K562 (cell line): ENCODE data around the gene OSBPL10. TPM values are rescaled to one million over a fixed set of nuclear protein-coding genes. Genes with fewer than 3 reads are reported as not detected.

Experiments used
- ATAC-seq: fragments of 200-7000 bp; cut with Tn5 transposase; 3 replicates; pipeline ENCODE4 v1.9.1; 2020; ENCODE audit warnings: moderate library complexity
- BruUV-seq: library from RNA; stranded (reverse); fragments of 400-500 nt; replicated peaks from 2 replicates; lab custom pipeline; 2021; lab: Mats Ljungman, UMichigan
- CTCF ChIA-PET: fragments of 300-600 bp; formaldehyde crosslinking; extraction: SDS; loops from one replicate; lab custom pipeline; 2021; ENCODE audit warnings: low intra/inter-chr PET ratio; lab: Yijun Ruan, JAX
- POLR2A ChIA-PET: fragments of 300-600, 350-650 bp; sonication (Branson Sonifier 250); formaldehyde crosslinking; extraction: SDS; loops from one replicate; lab custom pipeline; 2021; ENCODE audit warnings: antibody characterized with exemption, inconsistent platforms; lab: Yijun Ruan, JAX
- DNase-seq, 4 experiments: peaks; one replicate each; pipeline versions ENCODE4 v3.0.0 to v3.0.0-alpha.2; 2011 to 2018; ENCODE audit warnings: low spot score in 3 of 4, mixed read lengths in 3 of 4; ENCODE audit errors: extremely low read depth in 1 of 4
- FAIRE-seq: peaks from 2 replicates; lab custom pipeline; 2011; peaks lifted over from hg19 to GRCh38; lab: Jason Lieb, UNC
- H2AFZ ChIP-seq: 2 replicates; pipeline ENCODE4 v1.6.0; 2011; ENCODE audit warnings: low read depth, low read length, control low read depth, inconsistent platforms
- H3K27ac ChIP-seq: fragments of 200-600 bp; 3 replicates; pipeline ENCODE4 v1.8.0; 2011; ENCODE audit warnings: low read depth, mild to moderate bottlenecking, control low read depth, inconsistent platforms, low read length, moderate library complexity, mixed read lengths; ENCODE audit errors: extremely low read depth
- H3K27me3 ChIP-seq, 2 experiments: fragments of 300-600 bp in 1 of 2; 2 replicates in 1 of 2; 3 replicates in 1 of 2; pipeline versions ENCODE4 v1.6.0 to v1.8.0; 2011; ENCODE audit warnings: inconsistent platforms in 2 of 2, low read length in 2 of 2, mild to moderate bottlenecking in 1 of 2, mixed read lengths in 1 of 2, moderate library complexity in 1 of 2; ENCODE audit not compliant: control insufficient read depth in 2 of 2, insufficient read depth in 2 of 2
- H3K36me3 ChIP-seq: fragments of 300-600 bp; 3 replicates; pipeline ENCODE4 v1.8.0; 2011; ENCODE audit warnings: mild to moderate bottlenecking, low read length, inconsistent platforms; ENCODE audit not compliant: control insufficient read depth, insufficient read depth
- H3K4me1 ChIP-seq, 2 experiments: fragments of 200-600 bp in 1 of 2; replicated peaks in 1 of 2; 2 replicates in 1 of 2; 3 replicates in 1 of 2; pipeline versions ENCODE4 v1.5.1 to v1.8.0; 2011; ENCODE audit warnings: inconsistent platforms in 2 of 2, low read length in 2 of 2, mild to moderate bottlenecking in 1 of 2, mixed read lengths in 1 of 2, moderate library complexity in 1 of 2; ENCODE audit not compliant: control insufficient read depth in 2 of 2, insufficient read depth in 2 of 2
- H3K4me2 ChIP-seq: 2 replicates; pipeline ENCODE4 v1.6.1; 2011; ENCODE audit warnings: low read length, control low read depth, inconsistent platforms, mixed read lengths; ENCODE audit not compliant: insufficient read depth
- H3K4me3 ChIP-seq: fragments of 200-600 bp; sonication (generic), shearing (Covaris generic); 2 replicates; pipeline ENCODE4 v1.5.1; 2016; ENCODE audit warnings: control low read depth, inconsistent platforms
- H3K79me2 ChIP-seq: fragments of 200-600 bp; 3 replicates; pipeline ENCODE4 v1.8.0; 2011; ENCODE audit warnings: low read length, inconsistent platforms; ENCODE audit not compliant: control insufficient read depth, insufficient read depth
- H3K9ac ChIP-seq, 2 experiments: 2 replicates each; pipeline versions ENCODE4 v1.6.0 to v1.6.1; 2011; ENCODE audit warnings: low read depth in 2 of 2, low read length in 2 of 2, control low read depth in 1 of 2, inconsistent platforms in 1 of 2, mild to moderate bottlenecking in 1 of 2, mixed read lengths in 1 of 2; ENCODE audit not compliant: insufficient read depth in 1 of 2
- H3K9me1 ChIP-seq: one replicate; pipeline ENCODE4 v1.6.0; 2011; ENCODE audit warnings: inconsistent platforms, mild to moderate bottlenecking, low read length, moderate library complexity; ENCODE audit not compliant: control insufficient read depth, insufficient read depth
- H3K9me3 ChIP-seq: replicated peaks from 2 replicates; pipeline ENCODE4 v1.5.1; 2011; ENCODE audit warnings: low read depth, low read length, inconsistent platforms; ENCODE audit not compliant: control insufficient read depth, insufficient read depth
- H4K20me1 ChIP-seq: replicated peaks from 2 replicates; pipeline ENCODE4 v1.6.1; 2011; ENCODE audit warnings: low read length, inconsistent platforms, mixed read lengths; ENCODE audit not compliant: control insufficient read depth, insufficient read depth
- CCNT2 ChIP-seq: IDR thresholded peaks from 2 replicates; pipeline ENCODE4 v1.6.1; 2011; ENCODE audit warnings: borderline replicate concordance, low read depth, mild to moderate bottlenecking, moderate library complexity, mixed read lengths, low read length; ENCODE audit not compliant: insufficient read length; ENCODE audit errors: extremely low read depth
- E4F1 ChIP-seq: fragments of 250-450 bp; sonication (Bioruptor Pico); IDR thresholded peaks from 2 replicates; pipeline ENCODE4 v1.5.0; 2021; ENCODE audit warnings: mild to moderate bottlenecking, borderline replicate concordance
- KLF16 ChIP-seq: IDR thresholded peaks from 2 replicates; pipeline ENCODE4 v1.6.1; 2016; ENCODE audit warnings: antibody characterized with exemption
- MGA ChIP-seq: fragments of 450-650 bp; IDR thresholded peaks from 2 replicates; pipeline ENCODE4 v1.6.1; 2016; ENCODE audit warnings: mild to moderate bottlenecking, moderate library complexity
- NRF1 ChIP-seq, 2 experiments: fragments of 450-650 bp; IDR thresholded peaks in 1 of 2; conservative IDR thresholded peaks in 1 of 2; 2 replicates each; pipeline ENCODE4 v1.6.1; 2014; ENCODE audit warnings: mild to moderate bottlenecking in 2 of 2
- ZBTB8A ChIP-seq: fragments of 450-650 bp; IDR thresholded peaks from 2 replicates; pipeline ENCODE4 v1.6.1; 2018; ENCODE audit warnings: mild to moderate bottlenecking, moderate library complexity; ENCODE audit not compliant: partially characterized antibody
- ZNF77 ChIP-seq: fragments of 250-450 bp; sonication (Bioruptor Pico); IDR thresholded peaks from 2 replicates; pipeline ENCODE4 v1.5.0; 2020
- WGBS: fragments of 100-300 bp; shearing (Covaris generic); methylation state at CpG from one replicate; pipeline ENCODE4 v1.1.6; 2016; ENCODE audit warnings: low coverage, mixed read lengths; ENCODE audit not compliant: insufficient coverage; ENCODE audit errors: missing lambda C conversion rate; 5-methylcytosine and 5-hydroxymethylcytosine counted together
- in situ Hi-C: fragments of 300-500 bp; cut with MboI; formaldehyde crosslinking; loops from 4 replicates; pipeline ENCODE4 v1.15.0; 2018; ENCODE audit warnings: inconsistent platforms, mixed read lengths
- intact Hi-C: fragments of 100-400 bp; cut with micrococcal nuclease; formaldehyde crosslinking; loops from 2 replicates; pipeline ENCODE4 v1.14.2; 2022
- polyA plus RNA-seq, 8 experiments: library from polyadenylated mRNA; depleted of rRNA in 4 of 8; stranded (reverse) in 5 of 8; unstranded in 3 of 8; fragments of >200 nt; fragmentation: Nextera tagmentation in 2 of 8; fragmentation: Illumina TruSeq in 1 of 8; extraction: Ambion mirVana in 2 of 8; extraction: Trizol in 1 of 8; gene quantifications; 2 replicates each; pipeline versions ENCODE4 v1.2.1 to v1.2.3, GENCODE V29; 2011 to 2014; ENCODE audit warnings: inconsistent platforms in 1 of 8, missing spikeins in 1 of 8
- total RNA-seq, 7 experiments: library from RNA; depleted of rRNA in 6 of 7; stranded (reverse); fragments of >200 nt in 6 of 7; fragmentation: Illumina TruSeq in 2 of 7; extraction: Trizol in 2 of 7; gene quantifications; 2 replicates each; pipeline versions ENCODE4 v1.2.1 to v1.2.3, GENCODE V29; 2011 to 2021; ENCODE audit warnings: low replicate concordance in 1 of 7

The OSBPL10 gene
- total and polyA plus RNA-seq, 9 of the 15 experiments (the other 6 are each of a cell fraction or from before 2014, with no cell fraction given), result 0.03 to 0.19 (median 0.14) TPM; not detected in 2

- no peak overlapping the region for H3K4me3 ChIP-seq
- no peaks in the 10 kb centered on the region for H3K9me1 ChIP-seq
- intact Hi-C loops, result no loop called here
- in situ Hi-C loops, result no loop called here
- no peak for ATAC-seq
- H3K9ac ChIP-seq, result no peak overlapping the region
- no TSS peak for BruUV-seq
- POLR2A ChIA-PET, result no interaction called here
- H3K4me1 ChIP-seq, result no peaks in the 10 kb centered on the region
- no peaks in the 10 kb centered on the region for H3K79me2 ChIP-seq
- CTCF ChIA-PET, result interaction anchor here (0.6 kb wide), 1 partner anchor 189 kb away, joined by 3 read pairs; no protein-coding TSS in a partner anchor
- DNase-seq, result no peak
- H2AFZ ChIP-seq, result no peak overlapping the region
- FAIRE-seq, result no peak
- H3K36me3 ChIP-seq, result no peaks in the 10 kb centered on the region
- WGBS, result 0% methylated on average over 2 of the region's 2 CpGs
- H3K9me3 ChIP-seq, result no peaks in the 10 kb centered on the region
- H4K20me1 ChIP-seq, result no peaks in the 10 kb centered on the region
- no peak overlapping the region for H3K4me2 ChIP-seq
- no peak overlapping the region for H3K27ac ChIP-seq
- H3K27me3 ChIP-seq, result no peaks in the 10 kb centered on the region; a peak in 1 of 5 replicates
- TF ChIP-seq ZBTB8A (no peak), NRF1 (conservative IDR thresholded peaks at IDR 0.05 in 1 of 2, IDR thresholded peaks at IDR 0.05 in 1 of 2) (no peak), MGA (no peak), KLF16 (no peak), ZNF77 (CRISPR knock-in tag) (no peak), CCNT2 (no peak), E4F1 (CRISPR knock-in tag) (no peak)
These were observed 118.3 kb downstream of the OSBPL10 start for GRCh38 chr3:31862666-31863279.
